ENCODE measurements around the gene TNKS1BP1. TPM values are rescaled to one million over a fixed set of nuclear protein-coding genes. Genes with fewer than 3 reads are reported as not detected.

The TNKS1BP1 gene
- total and polyA plus RNA-seq, 4 donors: 28.3 to 67.1 (median 47.0) TPM

DNA sequence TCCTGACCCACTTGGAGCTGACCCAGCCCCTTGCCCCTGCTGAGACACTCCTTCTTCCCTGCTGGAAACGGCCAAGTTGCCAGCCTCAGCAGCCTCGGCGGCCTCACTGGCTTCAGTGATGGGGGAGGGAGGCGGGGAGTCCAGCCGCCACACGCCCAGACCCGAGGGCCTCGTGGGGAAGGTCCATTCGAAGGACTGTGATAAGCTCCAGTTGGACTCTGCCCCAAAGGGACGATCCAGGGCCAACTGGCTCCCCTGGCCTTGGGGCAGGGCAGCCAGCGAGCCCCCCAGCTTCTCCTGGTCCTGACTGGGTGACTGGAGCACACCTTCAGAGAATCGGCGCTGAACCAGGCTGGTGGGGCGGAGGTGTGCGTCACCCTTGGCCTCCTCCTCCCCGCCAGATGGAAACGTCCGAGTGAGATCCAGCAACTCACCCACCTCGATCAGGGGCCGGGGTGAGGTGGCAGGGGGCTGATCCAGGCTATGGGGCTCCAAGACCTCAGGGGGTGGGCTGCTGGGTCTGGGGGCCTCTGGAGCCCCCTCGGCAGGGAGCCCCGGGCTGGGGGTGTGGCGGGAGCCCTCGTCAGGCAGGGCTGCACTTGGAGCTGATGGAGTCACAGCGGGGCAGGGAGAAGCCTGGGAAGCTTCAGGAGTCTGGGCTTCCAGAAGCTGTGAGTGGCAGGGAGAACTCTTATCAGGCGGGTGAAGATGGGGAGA is 11.5 kb downstream of the TNKS1BP1 start:
- Histone ChIP-seq H3K27ac (ENCODE audit: low read depth in 1 of 2, low read length in 2 of 2) (no peak overlapping the region), H3K4me3 (ENCODE audit: low read depth in 1 of 3, low read length in 3 of 3) (no peak overlapping the region), H3K9me3 (ENCODE audit: control insufficient read depth in 4 of 4, low read length in 3 of 4) (no peaks in the 10 kb centered on the region), H3K36me3 (ENCODE audit: control insufficient read depth in 4 of 4, insufficient read depth in 3 of 4, low read depth in 1 of 4, low read length in 3 of 4) (peaks cover 13 to 19% (median 16%) of the 10 kb centered on the region in 4 donors), H3K4me1 (ENCODE audit: control insufficient read depth in 4 of 4, insufficient read depth in 4 of 4, low read length in 3 of 4) (peaks cover 32 to 93% (median 76%) of the 10 kb centered on the region in 4 donors), H3K27me3 (ENCODE audit: control insufficient read depth in 4 of 4, insufficient read depth in 4 of 4, low read length in 3 of 4) (no peaks in the 10 kb centered on the region), H3K9ac (ENCODE audit: low read depth in 1 of 2, low read length in 2 of 2) (no peak overlapping the region)
- TF ChIP-seq HNF4G (IDR thresholded peaks at IDR 0.05): peak; percentile 36
- TF ChIP-seq YY1 (IDR thresholded peaks at IDR 0.05): no peak
- TF ChIP-seq RXRA (IDR thresholded peaks at IDR 0.05): peak in 1 of 2 donors; percentile 9
- peak; percentile 68 to 83 for TF ChIP-seq HNF4A (conservative IDR thresholded peaks at IDR 0.05)
- WGBS: 65% methylated on average over 26 of the region's 26 CpGs
- DNase-seq (ENCODE audit: low spot score): no peak

DNA sequence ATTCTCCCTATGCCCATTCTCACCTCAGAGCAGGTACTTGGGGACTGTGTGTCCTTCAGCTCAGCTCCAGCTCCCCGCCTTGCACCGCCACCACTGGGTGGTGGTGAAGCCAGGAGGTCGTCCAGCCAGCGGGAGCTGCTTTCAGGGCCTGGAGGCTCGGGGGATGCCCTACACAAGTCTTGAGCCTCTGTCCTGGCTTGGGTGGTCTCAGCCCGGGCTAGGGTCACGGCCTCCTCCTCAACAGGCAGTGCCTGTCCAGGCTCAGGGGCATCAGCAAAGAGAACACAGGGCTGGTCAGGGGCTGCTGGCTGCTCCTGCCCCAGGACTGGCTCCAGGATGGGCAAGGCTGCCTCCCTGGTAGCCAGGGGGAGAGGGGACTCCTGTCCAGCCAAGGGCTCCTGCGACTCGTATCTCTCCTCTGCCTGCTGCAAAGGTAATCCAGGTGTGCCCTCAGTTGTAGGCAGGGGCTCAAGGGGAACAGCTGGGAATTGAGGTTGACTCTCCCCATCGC is 12.2 kb downstream of the TNKS1BP1 start:
- TF ChIP-seq YY1 (IDR thresholded peaks at IDR 0.05): no peak
- TF ChIP-seq, protein P1, sequence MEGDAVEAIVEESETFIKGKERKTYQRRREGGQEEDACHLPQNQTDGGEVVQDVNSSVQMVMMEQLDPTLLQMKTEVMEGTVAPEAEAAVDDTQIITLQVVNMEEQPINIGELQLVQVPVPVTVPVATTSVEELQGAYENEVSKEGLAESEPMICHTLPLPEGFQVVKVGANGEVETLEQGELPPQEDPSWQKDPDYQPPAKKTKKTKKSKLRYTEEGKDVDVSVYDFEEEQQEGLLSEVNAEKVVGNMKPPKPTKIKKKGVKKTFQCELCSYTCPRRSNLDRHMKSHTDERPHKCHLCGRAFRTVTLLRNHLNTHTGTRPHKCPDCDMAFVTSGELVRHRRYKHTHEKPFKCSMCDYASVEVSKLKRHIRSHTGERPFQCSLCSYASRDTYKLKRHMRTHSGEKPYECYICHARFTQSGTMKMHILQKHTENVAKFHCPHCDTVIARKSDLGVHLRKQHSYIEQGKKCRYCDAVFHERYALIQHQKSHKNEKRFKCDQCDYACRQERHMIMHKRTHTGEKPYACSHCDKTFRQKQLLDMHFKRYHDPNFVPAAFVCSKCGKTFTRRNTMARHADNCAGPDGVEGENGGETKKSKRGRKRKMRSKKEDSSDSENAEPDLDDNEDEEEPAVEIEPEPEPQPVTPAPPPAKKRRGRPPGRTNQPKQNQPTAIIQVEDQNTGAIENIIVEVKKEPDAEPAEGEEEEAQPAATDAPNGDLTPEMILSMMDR (IDR thresholded peaks at IDR 0.05; ENCODE audit: low read depth, low read length, missing input control): no peak
- TF ChIP-seq, protein P2, sequence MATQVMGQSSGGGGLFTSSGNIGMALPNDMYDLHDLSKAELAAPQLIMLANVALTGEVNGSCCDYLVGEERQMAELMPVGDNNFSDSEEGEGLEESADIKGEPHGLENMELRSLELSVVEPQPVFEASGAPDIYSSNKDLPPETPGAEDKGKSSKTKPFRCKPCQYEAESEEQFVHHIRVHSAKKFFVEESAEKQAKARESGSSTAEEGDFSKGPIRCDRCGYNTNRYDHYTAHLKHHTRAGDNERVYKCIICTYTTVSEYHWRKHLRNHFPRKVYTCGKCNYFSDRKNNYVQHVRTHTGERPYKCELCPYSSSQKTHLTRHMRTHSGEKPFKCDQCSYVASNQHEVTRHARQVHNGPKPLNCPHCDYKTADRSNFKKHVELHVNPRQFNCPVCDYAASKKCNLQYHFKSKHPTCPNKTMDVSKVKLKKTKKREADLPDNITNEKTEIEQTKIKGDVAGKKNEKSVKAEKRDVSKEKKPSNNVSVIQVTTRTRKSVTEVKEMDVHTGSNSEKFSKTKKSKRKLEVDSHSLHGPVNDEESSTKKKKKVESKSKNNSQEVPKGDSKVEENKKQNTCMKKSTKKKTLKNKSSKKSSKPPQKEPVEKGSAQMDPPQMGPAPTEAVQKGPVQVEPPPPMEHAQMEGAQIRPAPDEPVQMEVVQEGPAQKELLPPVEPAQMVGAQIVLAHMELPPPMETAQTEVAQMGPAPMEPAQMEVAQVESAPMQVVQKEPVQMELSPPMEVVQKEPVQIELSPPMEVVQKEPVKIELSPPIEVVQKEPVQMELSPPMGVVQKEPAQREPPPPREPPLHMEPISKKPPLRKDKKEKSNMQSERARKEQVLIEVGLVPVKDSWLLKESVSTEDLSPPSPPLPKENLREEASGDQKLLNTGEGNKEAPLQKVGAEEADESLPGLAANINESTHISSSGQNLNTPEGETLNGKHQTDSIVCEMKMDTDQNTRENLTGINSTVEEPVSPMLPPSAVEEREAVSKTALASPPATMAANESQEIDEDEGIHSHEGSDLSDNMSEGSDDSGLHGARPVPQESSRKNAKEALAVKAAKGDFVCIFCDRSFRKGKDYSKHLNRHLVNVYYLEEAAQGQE (IDR thresholded peaks at IDR 0.05): no peak
- no peak for TF ChIP-seq GABPA (IDR thresholded peaks at IDR 0.05 in 1 of 2, conservative IDR thresholded peaks at IDR 0.05 in 1 of 2)
- TF ChIP-seq, protein P3, sequence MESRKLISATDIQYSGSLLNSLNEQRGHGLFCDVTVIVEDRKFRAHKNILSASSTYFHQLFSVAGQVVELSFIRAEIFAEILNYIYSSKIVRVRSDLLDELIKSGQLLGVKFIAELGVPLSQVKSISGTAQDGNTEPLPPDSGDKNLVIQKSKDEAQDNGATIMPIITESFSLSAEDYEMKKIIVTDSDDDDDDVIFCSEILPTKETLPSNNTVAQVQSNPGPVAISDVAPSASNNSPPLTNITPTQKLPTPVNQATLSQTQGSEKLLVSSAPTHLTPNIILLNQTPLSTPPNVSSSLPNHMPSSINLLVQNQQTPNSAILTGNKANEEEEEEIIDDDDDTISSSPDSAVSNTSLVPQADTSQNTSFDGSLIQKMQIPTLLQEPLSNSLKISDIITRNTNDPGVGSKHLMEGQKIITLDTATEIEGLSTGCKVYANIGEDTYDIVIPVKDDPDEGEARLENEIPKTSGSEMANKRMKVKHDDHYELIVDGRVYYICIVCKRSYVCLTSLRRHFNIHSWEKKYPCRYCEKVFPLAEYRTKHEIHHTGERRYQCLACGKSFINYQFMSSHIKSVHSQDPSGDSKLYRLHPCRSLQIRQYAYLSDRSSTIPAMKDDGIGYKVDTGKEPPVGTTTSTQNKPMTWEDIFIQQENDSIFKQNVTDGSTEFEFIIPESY (IDR thresholded peaks at IDR 0.05): no peak
- TF ChIP-seq TAF1 (conservative IDR thresholded peaks at IDR 0.05): no peak
- TF ChIP-seq HNF4A (conservative IDR thresholded peaks at IDR 0.05): no peak
- no peak for TF ChIP-seq HNF4G (IDR thresholded peaks at IDR 0.05)
- no peak for TF ChIP-seq FOXA2 (IDR thresholded peaks at IDR 0.05)
- TF ChIP-seq EGR1 (IDR thresholded peaks at IDR 0.05; ENCODE audit: low read depth in 2 of 2): no peak
- no peak for TF ChIP-seq RXRA (IDR thresholded peaks at IDR 0.05)
- TF ChIP-seq SP1 (IDR thresholded peaks at IDR 0.05): no peak
- TF ChIP-seq FOXA1 (IDR thresholded peaks at IDR 0.05): no peak
- TF ChIP-seq RAD21 (IDR thresholded peaks at IDR 0.05): no peak
- TF ChIP-seq JUND (IDR thresholded peaks at IDR 0.05): no peak
- no peak for TF ChIP-seq NR2F2 (IDR thresholded peaks at IDR 0.05)
- TF ChIP-seq, protein P4, sequence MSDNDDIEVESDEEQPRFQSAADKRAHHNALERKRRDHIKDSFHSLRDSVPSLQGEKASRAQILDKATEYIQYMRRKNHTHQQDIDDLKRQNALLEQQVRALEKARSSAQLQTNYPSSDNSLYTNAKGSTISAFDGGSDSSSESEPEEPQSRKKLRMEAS (IDR thresholded peaks at IDR 0.05): no peak
- peaks cover 36 to 93% (median 80%) of the 10 kb centered on the region in 4 donors for H3K4me1 ChIP-seq (ENCODE audit: control insufficient read depth in 4 of 4, insufficient read depth in 4 of 4, low read length in 3 of 4)
- no peaks in the 10 kb centered on the region for H3K27me3 ChIP-seq (ENCODE audit: control insufficient read depth in 4 of 4, insufficient read depth in 4 of 4, low read length in 3 of 4)
- H3K27ac ChIP-seq (ENCODE audit: low read depth in 1 of 2, low read length in 2 of 2): peak overlapping the region; percentile 92 to 93
- peak overlapping the region in 1 of 2 donors; percentile 18 for H3K9ac ChIP-seq (ENCODE audit: low read depth in 1 of 2, low read length in 2 of 2)
- 93% methylated on average over 10 of the region's 10 CpGs for WGBS
- H3K9me3 ChIP-seq (ENCODE audit: control insufficient read depth in 4 of 4, low read length in 3 of 4): no peaks in the 10 kb centered on the region
- DNase-seq (ENCODE audit: low spot score): no peak
- peaks cover 10 to 18% (median 15%) of the 10 kb centered on the region in 4 donors for H3K36me3 ChIP-seq (ENCODE audit: control insufficient read depth in 4 of 4, insufficient read depth in 3 of 4, low read depth in 1 of 4, low read length in 3 of 4)
- H3K4me3 ChIP-seq (ENCODE audit: low read depth in 1 of 3, low read length in 3 of 3): no peak overlapping the region

Measured in liver (tissue), 9 donors.